BJ (cell line): ENCODE measurements around the gene SDCBP2. TPM values are rescaled to one million over a fixed set of nuclear protein-coding genes. Genes with fewer than 3 reads are reported as not detected.

Experiments used
- CTCF ChIA-PET: fragments of 350-600 bp; formaldehyde crosslinking; extraction: SDS; loops from one replicate; lab custom pipeline; 2021; ENCODE audit warnings: antibody characterized with exemption, inconsistent platforms; lab: Yijun Ruan, JAX
- POLR2A ChIA-PET: fragments of 300-600 bp; sonication (Branson Sonifier 250); formaldehyde crosslinking; extraction: SDS; loops from one replicate; lab custom pipeline; 2021; ENCODE audit warnings: antibody characterized with exemption; lab: Charles Lee
- DNase-seq: peaks from one replicate; pipeline ENCODE4 v3.0.0-alpha.2; 2011; ENCODE audit warnings: low read depth
- H3K27me3 ChIP-seq: 2 replicates; pipeline ENCODE4 v1.6.0; 2011; ENCODE audit warnings: low read length; ENCODE audit not compliant: control insufficient read depth, insufficient read depth
- H3K36me3 ChIP-seq: 2 replicates; pipeline ENCODE4 v1.5.1; 2011; ENCODE audit warnings: low read length; ENCODE audit not compliant: control insufficient read depth, insufficient read depth
- H3K4me3 ChIP-seq: 2 replicates; pipeline ENCODE4 v1.5.1; 2011; ENCODE audit warnings: low read depth, mild to moderate bottlenecking, control low read depth, low read length
- CTCF ChIP-seq: IDR thresholded peaks from 2 replicates; pipeline ENCODE4 v1.5.1; 2011; ENCODE audit warnings: low read depth, mild to moderate bottlenecking, control low read depth, inconsistent platforms, low read length, moderate library complexity; ENCODE audit not compliant: insufficient read depth
- polyA plus RNA-seq: library from polyadenylated mRNA; depleted of rRNA; stranded (reverse); fragments of >200 nt; gene quantifications from 2 replicates; pipeline ENCODE4 v1.2.3, GENCODE V29; 2011

SDCBP2 gene
- polyA plus RNA-seq, 1 experiment, result 6.2 TPM

DNA sequence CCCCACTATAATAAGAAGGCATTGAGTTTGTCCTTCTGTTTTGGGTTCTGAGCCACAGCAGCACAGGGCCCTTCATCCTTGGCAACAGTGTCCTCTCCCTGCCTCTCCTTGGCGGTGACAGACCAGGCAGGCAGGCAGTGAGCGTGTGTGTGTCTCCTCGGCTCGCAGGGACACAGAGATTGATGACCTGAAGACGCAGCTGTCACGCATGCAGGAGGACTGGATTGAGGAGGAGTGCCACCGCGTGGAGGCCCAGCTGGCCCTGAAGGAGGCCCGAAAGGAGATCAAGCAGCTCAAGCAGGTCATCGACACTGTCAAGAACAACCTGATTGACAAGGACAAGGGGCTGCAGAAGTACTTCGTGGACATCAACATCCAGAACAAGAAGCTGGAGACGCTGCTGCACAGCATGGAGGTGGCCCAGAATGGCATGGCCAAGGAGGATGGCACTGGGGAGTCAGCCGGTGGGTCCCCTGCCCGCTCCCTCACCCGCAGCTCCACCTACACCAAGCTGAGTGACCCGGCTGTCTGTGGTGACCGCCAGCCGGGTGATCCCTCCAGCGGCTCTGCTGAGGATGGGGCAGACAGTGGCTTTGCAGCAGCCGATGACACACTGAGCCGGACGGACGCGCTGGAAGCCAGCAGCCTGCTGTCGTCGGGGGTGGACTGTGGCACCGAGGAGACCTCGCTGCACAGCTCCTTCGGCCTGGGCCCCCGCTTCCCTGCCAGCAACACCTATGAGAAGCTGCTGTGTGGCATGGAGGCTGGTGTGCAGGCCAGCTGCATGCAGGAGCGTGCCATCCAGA lies 24.0 kb downstream of the SDCBP2 start:
- ChIA-PET CTCF (interaction anchor here (0.9 kb wide), 1 partner anchor 132 kb away, joined by 3 read pairs; no protein-coding TSS in a partner anchor), POLR2A (interaction anchor here (0.5 kb wide), 1 partner anchor 21 kb away, joined by 3 read pairs; no protein-coding TSS in a partner anchor)
- H3K36me3 ChIP-seq, result peaks cover 3% of the 10 kb centered on the region
- no peak for DNase-seq
- TF ChIP-seq CTCF, result no peak
- H3K27me3 ChIP-seq, result no peaks in the 10 kb centered on the region
- H3K4me3 ChIP-seq, result no peak overlapping the region

- Histone ChIP-seq H3K36me3 (peaks cover 3% of the 10 kb centered on the region), H3K27me3 (no peaks in the 10 kb centered on the region), H3K4me3 (no peak overlapping the region)
- ChIA-PET CTCF (interaction anchor here (1.8 kb wide), 1 partner anchor 11 kb away, joined by 3 read pairs; no protein-coding TSS in a partner anchor), POLR2A (no interaction called here)
- no peak for DNase-seq
- TF ChIP-seq CTCF, result no peak
Measured at GRCh38 chr20:1302685-1303541, 26.0 kb downstream of the SDCBP2 start.

- POLR2A ChIA-PET, result no interaction called here
- CTCF ChIA-PET, result interaction anchor here (0.6 to 1.5 kb wide), 6 partner anchors 9 to 194 kb away, joined by 3 to 4 read pairs (median 3); partner anchors contain the start of gene NSFL1C
- DNase-seq, result no peak
Measured at GRCh38 chr20:1301031-1301529, 27.9 kb downstream of the SDCBP2 start.

DNA sequence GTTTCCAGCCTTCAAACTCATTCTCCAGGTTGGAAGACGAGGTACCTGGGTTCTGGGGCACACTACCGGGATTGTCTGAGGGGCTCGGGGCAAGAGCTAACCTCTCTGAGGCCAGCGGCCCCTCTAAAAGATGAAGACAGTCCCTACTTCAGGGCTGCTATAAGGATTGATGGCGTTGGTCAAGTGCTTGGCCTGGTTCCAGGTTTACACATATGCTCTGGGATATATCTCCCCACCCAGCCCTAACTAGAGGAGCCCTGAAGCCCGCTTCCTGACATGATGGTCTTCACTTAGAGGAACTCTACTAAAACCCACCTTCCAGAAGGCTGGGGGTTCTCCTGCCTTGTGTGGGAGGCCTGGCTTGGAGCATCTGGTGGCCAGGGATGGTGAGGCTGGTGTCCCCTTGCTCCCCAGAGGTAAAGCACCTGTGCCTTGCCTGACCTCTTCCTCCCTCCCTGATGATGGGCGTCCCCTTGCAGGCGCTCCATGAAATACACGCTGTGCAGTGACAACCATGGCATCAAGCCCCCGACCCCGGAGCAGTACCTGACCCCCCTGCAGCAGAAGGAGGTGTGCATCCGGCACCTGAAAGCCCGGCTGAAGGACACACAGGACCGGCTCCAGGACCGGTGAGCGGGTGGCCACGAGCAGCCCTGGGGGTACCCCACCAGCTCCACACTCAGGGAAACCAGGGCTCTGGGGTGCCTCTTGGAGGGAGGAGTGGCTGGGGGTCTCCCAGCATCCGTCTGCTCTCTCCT lies 28.7 kb downstream of the SDCBP2 start:
- POLR2A ChIA-PET, result no interaction called here
- TF ChIP-seq CTCF, result no peak
- no peak for DNase-seq
- H3K4me3 ChIP-seq, result no peak overlapping the region
- H3K27me3 ChIP-seq, result no peaks in the 10 kb centered on the region
- CTCF ChIA-PET, result interaction anchor here (1.0 to 1.5 kb wide), 5 partner anchors 9 to 169 kb away, joined by 3 to 4 read pairs (median 3); partner anchors contain the start of gene NSFL1C
- H3K36me3 ChIP-seq, result no peaks in the 10 kb centered on the region; the same call in 1 of the 2 replicates

More at GRCh38 chr20:1301031-1301529, 27.9 kb downstream of the SDCBP2 start:
- Histone ChIP-seq H3K27me3 (no peaks in the 10 kb centered on the region), H3K4me3 (no peak overlapping the region), H3K36me3 (peaks cover 2% of the 10 kb centered on the region)
- TF ChIP-seq CTCF, result no peak
